GM12872 (cell line): ENCODE results near the gene RBM28.
A peak's percentile ranks its signal among the peaks of the same experiment; 100 is the strongest.

Experiments used
- TF ChIP-seq, protein P1 (sequence below): IDR thresholded peaks from 3 replicates; pipeline ENCODE4 v1.5.1; 2011; ENCODE audit warnings: low read depth, mild to moderate bottlenecking, low read length, moderate library complexity; ENCODE audit not compliant: insufficient read depth

Gene RBM28

GRCh38 chr7:128321044-128321422 lies 22.7 kb downstream of the RBM28 start:
- TF ChIP-seq, protein P1, sequence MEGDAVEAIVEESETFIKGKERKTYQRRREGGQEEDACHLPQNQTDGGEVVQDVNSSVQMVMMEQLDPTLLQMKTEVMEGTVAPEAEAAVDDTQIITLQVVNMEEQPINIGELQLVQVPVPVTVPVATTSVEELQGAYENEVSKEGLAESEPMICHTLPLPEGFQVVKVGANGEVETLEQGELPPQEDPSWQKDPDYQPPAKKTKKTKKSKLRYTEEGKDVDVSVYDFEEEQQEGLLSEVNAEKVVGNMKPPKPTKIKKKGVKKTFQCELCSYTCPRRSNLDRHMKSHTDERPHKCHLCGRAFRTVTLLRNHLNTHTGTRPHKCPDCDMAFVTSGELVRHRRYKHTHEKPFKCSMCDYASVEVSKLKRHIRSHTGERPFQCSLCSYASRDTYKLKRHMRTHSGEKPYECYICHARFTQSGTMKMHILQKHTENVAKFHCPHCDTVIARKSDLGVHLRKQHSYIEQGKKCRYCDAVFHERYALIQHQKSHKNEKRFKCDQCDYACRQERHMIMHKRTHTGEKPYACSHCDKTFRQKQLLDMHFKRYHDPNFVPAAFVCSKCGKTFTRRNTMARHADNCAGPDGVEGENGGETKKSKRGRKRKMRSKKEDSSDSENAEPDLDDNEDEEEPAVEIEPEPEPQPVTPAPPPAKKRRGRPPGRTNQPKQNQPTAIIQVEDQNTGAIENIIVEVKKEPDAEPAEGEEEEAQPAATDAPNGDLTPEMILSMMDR = 0 out of 3 replicates have a peak, but pooled peaks have one; percentile 6

GRCh38 chr7:128318691-128319090 lies 25.0 kb downstream of the RBM28 start:
- TF ChIP-seq, protein P1 = no peak

GRCh38 chr7:128311013-128311412 lies 32.7 kb downstream of the RBM28 start:
- TF ChIP-seq, protein P1 = no peak

DNA sequence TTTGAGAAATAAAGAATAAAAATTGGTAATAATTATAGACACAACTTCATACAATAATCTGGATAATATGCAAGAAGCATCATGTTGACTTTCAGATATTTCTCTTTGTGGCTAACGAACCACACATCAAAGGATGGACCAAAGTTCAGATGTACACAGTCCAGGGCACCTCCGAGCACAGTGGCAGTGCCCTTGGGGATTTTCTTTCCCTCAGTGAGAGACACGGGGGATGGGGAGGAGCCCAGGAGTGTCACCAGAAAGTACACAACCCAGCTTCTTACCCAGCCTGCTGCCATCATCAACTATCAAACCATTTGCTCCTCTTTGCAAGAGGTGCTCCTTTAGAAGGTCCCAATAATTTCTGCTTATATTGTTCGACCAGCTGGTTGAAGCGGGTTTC lies 33.2 kb downstream of the RBM28 start:
- TF ChIP-seq, protein P1 = no peak

- TF ChIP-seq, protein P1 = no peak
These were observed 33.7 kb downstream of the RBM28 start for GRCh38 chr7:128309976-128310375.

DNA sequence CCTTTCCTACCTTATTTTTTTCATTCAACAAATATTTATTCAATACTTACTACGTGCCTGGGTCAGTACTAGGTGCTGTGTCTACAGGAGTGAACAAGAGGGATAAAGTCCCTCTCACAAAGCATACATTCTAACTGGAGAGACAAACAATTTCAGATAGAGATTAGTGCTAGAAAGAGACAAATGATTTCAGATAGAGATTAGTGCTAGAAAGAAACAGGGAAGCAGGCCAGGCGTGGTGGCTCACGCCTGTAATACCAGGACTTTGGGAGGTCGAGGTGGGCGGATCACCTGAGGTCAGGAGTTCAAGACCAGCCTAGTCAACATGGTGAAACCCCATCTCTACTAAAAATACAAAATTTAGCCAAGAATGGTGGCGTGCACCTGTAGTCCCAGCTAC lies 34.6 kb downstream of the RBM28 start:
- TF ChIP-seq, protein P1 = no peak

- TF ChIP-seq, protein P1 = no peak
These were observed 36.6 kb downstream of the RBM28 start for GRCh38 chr7:128307061-128307460.

GRCh38 chr7:128304212-128304611 lies 39.5 kb downstream of the RBM28 start:
- TF ChIP-seq, protein P1 = no peak
